Measurements from ENCODE around the gene GRN.

GRN gene

GRCh38 chr17:44344939-44345453 is at the start of gene GRN:
GRN (plus strand) TSS chr17:44345302; CDS start chr17:44349165, 3,863 bp downstream.
- peak; percentile 97 for DNase-seq

- DNase-seq, result no peak
These were observed 47.1 kb upstream of the GRN start for GRCh38 chr17:44297975-44298374.

GRCh38 chr17:44304651-44305050 is 40.5 kb upstream of the GRN start:
- DNase-seq, result no peak

GRCh38 chr17:44307387-44308186 is 37.5 kb upstream of the GRN start:
- no peak for DNase-seq

- DNase-seq, result peak; percentile 90
These were observed 36.7 kb upstream of the GRN start, which contains the start of gene RUNDC3A for GRCh38 chr17:44308320-44308818. RUNDC3A (plus strand) TSS chr17:44308601; CDS start chr17:44308833, 232 bp downstream.

GRCh38 chr17:44308865-44309264 is 36.2 kb upstream of the GRN start:
- no peak for DNase-seq

GRCh38 chr17:44309472-44309871 is 35.6 kb upstream of the GRN start:
- DNase-seq, result no peak

GRCh38 chr17:44310188-44310587 is 34.9 kb upstream of the GRN start:
- DNase-seq, result no peak

- no peak for DNase-seq
These were observed 34.3 kb upstream of the GRN start for GRCh38 chr17:44310609-44311376.

GRCh38 chr17:44311562-44312181 is 33.4 kb upstream of the GRN start:
- DNase-seq, result no peak

GRCh38 chr17:44312396-44313104 is 32.6 kb upstream of the GRN start:
- DNase-seq, result no peak

GRCh38 chr17:44314031-44314430 is 31.1 kb upstream of the GRN start:
- DNase-seq, result no peak

- no peak for DNase-seq
These were observed 30.6 kb upstream of the GRN start for GRCh38 chr17:44314524-44314868.

- DNase-seq, result peak; percentile 42
These were observed 30.0 kb upstream of the GRN start for GRCh38 chr17:44314869-44315661.

GRCh38 chr17:44315760-44316731 is 29.1 kb upstream of the GRN start:
- DNase-seq, result no peak

- no peak for DNase-seq
These were observed 27.6 kb upstream of the GRN start for GRCh38 chr17:44317545-44317944.

- no peak for DNase-seq
These were observed 26.8 kb upstream of the GRN start for GRCh38 chr17:44318077-44318892.

- no peak for DNase-seq
These were observed 25.0 kb upstream of the GRN start for GRCh38 chr17:44320066-44320465.
